ENCODE results near the gene MTOR. TPM values are rescaled to one million over a fixed set of nuclear protein-coding genes. Genes with fewer than 3 reads are reported as not detected.
"Not testable (repeated sequence)": the region's sequence is repeated elsewhere in the genome, so short reads cannot be mapped to it uniquely, and the experiment has no call there.

MTOR gene
- total and polyA plus RNA-seq, 10 of the 15 experiments (the other 5 are each of a cell fraction or from before 2014, with no cell fraction given), result 6.6 to 41.8 (median 29.8) TPM

- POLR2A ChIA-PET, result interaction anchor here (0.5 kb wide), 1 partner anchor 563 kb away, joined by 3 read pairs; the partner anchor contains the start of gene FBXO6
- H3K4me1 ChIP-seq (ENCODE audit: control insufficient read depth, insufficient read depth, low read length), result peaks cover 4% of the 10 kb centered on the region; the same call in 1 of the 2 replicates
- SMC1A ChIA-PET (ENCODE audit: uncharacterized antibody, unreplicated experiment), result no interaction called here
- no peak overlapping the region for H3K4me3 ChIP-seq
- H3K27me3 ChIP-seq (replicated peaks in 1 of 2; ENCODE audit: control insufficient read depth in 2 of 2, insufficient read depth in 2 of 2, low read length in 1 of 2), result no peaks in the 10 kb centered on the region
- BruUV-seq (replicated peaks), result no TSS peak
- RAD21 ChIA-PET (ENCODE audit: unreplicated experiment), result no interaction called here
- no peak overlapping the region for H2AFZ ChIP-seq (ENCODE audit: control insufficient read depth, low read depth, low read length)
- H3K4me2 ChIP-seq (ENCODE audit: control insufficient read depth, insufficient read depth), result no peak overlapping the region
- DNase-seq (ENCODE audit: low read depth, low spot score) (no peak), ATAC-seq (no peak), FAIRE-seq (no peak)
- H4K20me1 ChIP-seq (ENCODE audit: control insufficient read depth, insufficient read depth), result no peaks in the 10 kb centered on the region
- CTCF ChIA-PET, result no interaction called here
- H3K9ac ChIP-seq (ENCODE audit: control insufficient read depth, insufficient read depth, low read length), result no peak overlapping the region
- in situ Hi-C loops (cut with MboI) (no loop called here), intact Hi-C loops (cut with micrococcal nuclease; ENCODE audit: unreplicated experiment) (no loop called here)
- H3K36me3 ChIP-seq (ENCODE audit: control insufficient read depth in 2 of 2, insufficient read depth in 2 of 2, low read length in 1 of 2), result peaks cover 0 to 2% of the 10 kb centered on the region in 2 experiments; a peak in 3 of 4 replicates
- H3K79me2 ChIP-seq (ENCODE audit: control insufficient read depth, insufficient read depth, low read length), result peaks cover 18% of the 10 kb centered on the region
- 94% methylated on average over 5 of the region's 6 CpGs for WGBS (ENCODE audit: insufficient coverage, insufficient replicate concordance, low lambda C conversion rate, missing lambda C conversion rate)
- H3K27ac ChIP-seq (ENCODE audit: control insufficient read depth, insufficient read depth), result no peak overlapping the region
- H3K9me3 ChIP-seq (replicated peaks; ENCODE audit: control insufficient read depth, insufficient read depth, low read length), result no peaks in the 10 kb centered on the region
- TF ChIP-seq SPI1 (IDR thresholded peaks at IDR 0.05; ENCODE audit: borderline replicate concordance, insufficient read depth, low read depth, low read length) (no peak), SMARCA5 (IDR thresholded peaks at IDR 0.05) (no peak), RAD51 (IDR thresholded peaks at IDR 0.05) (no peak), ZNF384 (IDR thresholded peaks at IDR 0.05; ENCODE audit: borderline replicate concordance, low read depth, low read length) (no peak), NBN (IDR thresholded peaks at IDR 0.05) (no peak), ZNF687 (IDR thresholded peaks at IDR 0.05) (no peak), NFIC (IDR thresholded peaks at IDR 0.05; ENCODE audit: low read depth, low read length) (no peak), SUPT20H (IDR thresholded peaks at IDR 0.05; ENCODE audit: borderline replicate concordance, control insufficient read depth, low read depth, low read length) (no peak), PAX8 (IDR thresholded peaks at IDR 0.05) (no peak), WRNIP1 (IDR thresholded peaks at IDR 0.05; ENCODE audit: borderline replicate concordance, low read depth, low read length) (no peak)
Observed at GRCh38 chr1:11101347-11101746, 161.0 kb downstream of the MTOR start.

- intact Hi-C loops (cut with micrococcal nuclease; ENCODE audit: unreplicated experiment); H3K4me2 ChIP-seq (ENCODE audit: control insufficient read depth, insufficient read depth); H3K9me3 ChIP-seq (replicated peaks; ENCODE audit: control insufficient read depth, insufficient read depth, low read length); SMC1A ChIA-PET (ENCODE audit: uncharacterized antibody, unreplicated experiment); H3K9ac ChIP-seq (ENCODE audit: control insufficient read depth, insufficient read depth, low read length); in situ Hi-C loops (cut with MboI); BruUV-seq (replicated peaks); CTCF ChIA-PET; H3K4me1 ChIP-seq (ENCODE audit: control insufficient read depth, insufficient read depth, low read length); H3K27ac ChIP-seq (ENCODE audit: control insufficient read depth, insufficient read depth); RAD21 ChIA-PET (ENCODE audit: unreplicated experiment); H3K27me3 ChIP-seq (replicated peaks in 1 of 2; ENCODE audit: control insufficient read depth in 2 of 2, insufficient read depth in 2 of 2, low read length in 1 of 2); H3K36me3 ChIP-seq (ENCODE audit: control insufficient read depth in 2 of 2, insufficient read depth in 2 of 2, low read length in 1 of 2); H2AFZ ChIP-seq (ENCODE audit: control insufficient read depth, low read depth, low read length); H4K20me1 ChIP-seq (ENCODE audit: control insufficient read depth, insufficient read depth); ATAC-seq; FAIRE-seq; DNase-seq (ENCODE audit: low read depth, low spot score); H3K4me3 ChIP-seq: not testable (repeated sequence)
- H3K79me2 ChIP-seq (ENCODE audit: control insufficient read depth, insufficient read depth, low read length), result peaks cover 18% of the 10 kb centered on the region
- POLR2A ChIA-PET, result interaction anchor here (0.5 kb wide), 1 partner anchor 563 kb away, joined by 3 read pairs; the partner anchor contains the start of gene FBXO6
- WGBS (ENCODE audit: insufficient coverage, insufficient replicate concordance, low lambda C conversion rate, missing lambda C conversion rate), result 91% methylated on average over 17 of the region's 17 CpGs
Observed at GRCh38 chr1:11100806-11101205, 161.5 kb downstream of the MTOR start.
